A673 (cell line): ENCODE results near the gene ROPN1. TPM values are rescaled to one million over a fixed set of nuclear protein-coding genes. Genes with fewer than 3 reads are reported as not detected.

Experiments
- BruUV-seq: library from RNA; stranded (reverse); fragments of 400-500 nt; replicated peaks from 2 replicates; lab custom pipeline; 2021; lab: Mats Ljungman, UMichigan
- CTCF ChIA-PET: fragments of 300-600 bp; sonication (Branson Sonifier 250); formaldehyde crosslinking; loops from one replicate; lab custom pipeline; 2022; ENCODE audit warnings: antibody characterized with exemption; lab: Charles Lee
- POLR2A ChIA-PET: fragments of 300-600 bp; sonication (Branson Sonifier 250); formaldehyde crosslinking; loops from one replicate; lab custom pipeline; 2022; ENCODE audit warnings: antibody characterized with exemption; ENCODE audit not compliant: low non-redundant PET; lab: Charles Lee
- DNase-seq: peaks from one replicate; pipeline ENCODE4 v3.0.0-alpha.2; 2015; ENCODE audit warnings: low spot score
- H3K27ac ChIP-seq: fragments of 200-600 bp; sonication (generic); 2 replicates; pipeline ENCODE4 v1.5.1; 2016; ENCODE audit warnings: mixed run types, low read depth, mild to moderate bottlenecking, mixed read lengths, antibody characterized with exemption, low read length; ENCODE audit not compliant: poor library complexity, severe bottlenecking
- H3K27me3 ChIP-seq: fragments of 200-600 bp; sonication (generic); replicated peaks from 2 replicates; pipeline ENCODE4 v1.6.1; 2017; ENCODE audit warnings: mixed run types, low read depth, mild to moderate bottlenecking, mixed read lengths, antibody characterized with exemption, low read length; ENCODE audit not compliant: insufficient read depth, poor library complexity
- H3K36me3 ChIP-seq: fragments of 200-600 bp; sonication (generic); 2 replicates; pipeline ENCODE4 v1.6.1; 2016; ENCODE audit warnings: mixed run types, mild to moderate bottlenecking, mixed read lengths, antibody characterized with exemption, low read length; ENCODE audit not compliant: insufficient read depth, poor library complexity, severe bottlenecking
- H3K4me1 ChIP-seq: fragments of 200-600 bp; sonication (generic); 2 replicates; pipeline ENCODE4 v1.6.1; 2017; ENCODE audit warnings: mixed run types, mild to moderate bottlenecking, mixed read lengths, antibody characterized with exemption, low read length; ENCODE audit not compliant: insufficient read depth, poor library complexity, severe bottlenecking
- H3K4me3 ChIP-seq: fragments of 200-600 bp; sonication (generic); 2 replicates; pipeline ENCODE4 v1.5.1; 2016; ENCODE audit warnings: low read depth, mixed run types, mild to moderate bottlenecking, mixed read lengths, low read length; ENCODE audit not compliant: poor library complexity, severe bottlenecking
- H3K9me3 ChIP-seq: fragments of 200-600 bp; sonication (generic); 2 replicates; pipeline ENCODE4 v1.6.1; 2016; ENCODE audit warnings: mixed run types, low read depth, mild to moderate bottlenecking, mixed read lengths, antibody characterized with exemption, low read length; ENCODE audit not compliant: poor library complexity, severe bottlenecking
- CTCF ChIP-seq: fragments of 300-800, 200-600 bp; sonication (generic); conservative IDR thresholded peaks from 2 replicates; pipeline ENCODE4 v1.5.1; 2017; ENCODE audit warnings: low read depth, mild to moderate bottlenecking, antibody characterized with exemption, low read length, moderate library complexity, mixed read lengths
- EZH2 ChIP-seq: fragments of 200-600 bp; sonication (generic); IDR thresholded peaks from 2 replicates; pipeline ENCODE4 v1.6.1; 2017; ENCODE audit warnings: borderline replicate concordance, low read depth, mild to moderate bottlenecking, mixed read lengths, antibody characterized with exemption, low read length; ENCODE audit not compliant: poor library complexity, severe bottlenecking
- intact Hi-C: fragments of 100-400 bp; cut with micrococcal nuclease; formaldehyde crosslinking; loops from one replicate; pipeline ENCODE4 v1.10.0; 2022; ENCODE audit not compliant: unreplicated experiment
- total RNA-seq: library from RNA; stranded (reverse); gene quantifications from 2 replicates; pipeline ENCODE4 v1.2.3, GENCODE V29; 2021

The ROPN1 gene
- total RNA-seq, 1 experiment from 2014 or later = not detected

DNA sequence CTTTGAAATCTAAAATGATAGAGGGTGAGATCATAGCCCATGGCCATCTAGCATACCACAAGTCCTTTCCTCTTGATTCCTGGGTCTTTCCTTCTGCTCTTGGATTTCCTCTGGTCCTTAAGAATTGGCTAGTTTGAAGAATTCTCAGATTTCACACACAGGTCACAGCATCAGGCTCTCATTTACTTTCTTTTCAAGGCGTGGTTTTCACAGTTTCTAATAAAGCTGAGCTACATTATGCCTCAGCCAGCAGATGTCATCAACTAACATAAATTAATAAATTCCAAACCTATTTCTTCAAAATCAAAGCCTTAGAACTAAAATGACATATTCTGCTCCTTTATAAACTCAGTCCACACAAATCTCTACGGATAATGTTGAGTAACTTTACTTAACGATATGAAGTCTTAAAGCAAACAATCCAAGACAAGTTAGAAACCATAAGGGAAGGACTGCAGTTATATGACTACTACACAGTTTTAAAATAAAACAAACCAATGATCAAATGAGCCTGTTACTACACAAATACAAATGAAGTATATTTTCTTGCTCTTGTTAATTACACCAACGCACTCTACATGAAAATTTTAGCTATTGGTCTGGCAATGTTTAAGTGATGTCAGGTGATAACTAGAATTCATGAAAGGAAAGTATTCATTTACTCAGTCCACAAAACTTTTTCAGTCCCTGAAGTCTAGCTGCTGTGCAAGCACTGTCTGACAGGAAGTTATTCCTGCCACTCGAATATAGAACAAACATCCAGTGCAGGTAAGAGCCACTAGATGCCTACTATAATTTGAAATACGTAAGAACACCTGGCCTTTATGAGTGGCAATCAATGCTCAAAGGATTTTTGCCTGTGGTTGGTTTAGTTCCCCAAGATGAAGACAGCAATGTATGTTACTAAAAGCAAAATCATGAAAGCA lies 40.1 kb downstream of the ROPN1 start:
- TF ChIP-seq EZH2 = no peak
- TF ChIP-seq CTCF = no peak
- BruUV-seq = no TSS peak
- Histone ChIP-seq H3K27ac (no peak overlapping the region), H3K27me3 (no peaks in the 10 kb centered on the region), H3K36me3 (peaks cover 76% of the 10 kb centered on the region), H3K4me1 (no peaks in the 10 kb centered on the region), H3K4me3 (no peak overlapping the region), H3K9me3 (no peaks in the 10 kb centered on the region)
- POLR2A ChIA-PET = interaction anchor here (0.6 kb wide), 1 partner anchor 9 kb away, joined by 20 read pairs; the partner anchor contains the start of gene CCDC14
- no peak for DNase-seq
- CTCF ChIA-PET = no interaction called here
- intact Hi-C loops = no loop called here

DNA sequence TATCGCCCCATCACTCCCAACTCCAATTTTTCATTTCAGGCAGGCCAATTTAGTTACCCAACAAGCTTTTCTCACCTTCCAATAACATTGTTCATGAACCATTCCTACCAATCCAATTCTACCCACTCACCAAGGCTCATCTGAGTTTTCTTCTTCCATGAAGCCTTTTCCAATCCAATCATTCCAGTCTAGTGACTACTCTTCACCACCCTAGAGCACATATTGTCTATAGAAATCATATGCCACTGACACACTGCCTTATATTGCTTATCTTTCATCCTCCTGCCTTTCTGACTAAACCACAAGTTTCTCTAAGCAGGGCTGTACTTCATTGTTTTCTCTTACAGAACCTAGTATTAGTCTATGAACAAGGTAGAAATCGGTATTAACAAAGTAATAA lies 42.3 kb downstream of the ROPN1 start:
- Histone ChIP-seq H3K4me3 (no peak overlapping the region), H3K27ac (no peak overlapping the region), H3K36me3 (peaks cover 72% of the 10 kb centered on the region), H3K27me3 (no peaks in the 10 kb centered on the region), H3K4me1 (no peaks in the 10 kb centered on the region), H3K9me3 (no peaks in the 10 kb centered on the region)
- ChIA-PET POLR2A (no interaction called here), CTCF (no interaction called here)
- intact Hi-C loops = no loop called here
- TF ChIP-seq EZH2 (no peak), CTCF (no peak)
- DNase-seq = no peak
- BruUV-seq = TSS peak; percentile 5

- H3K9me3 ChIP-seq = no peaks in the 10 kb centered on the region
- no peak for DNase-seq
- POLR2A ChIA-PET = interaction anchor here (0.7 kb wide), 1 partner anchor 48 kb away, joined by 9 read pairs; no protein-coding TSS in a partner anchor
- no peak overlapping the region for H3K4me3 ChIP-seq
- BruUV-seq = no TSS peak
- intact Hi-C loops = no loop called here
- no peak overlapping the region for H3K27ac ChIP-seq
- CTCF ChIA-PET = no interaction called here
- H3K4me1 ChIP-seq = no peaks in the 10 kb centered on the region
- no peaks in the 10 kb centered on the region for H3K27me3 ChIP-seq
- TF ChIP-seq CTCF = no peak
- TF ChIP-seq EZH2 = no peak
- peaks cover 75% of the 10 kb centered on the region for H3K36me3 ChIP-seq
These were observed 43.5 kb downstream of the ROPN1 start for GRCh38 chr3:123948449-123948848.
